A673 (cell line): ENCODE results near the gene ENTPD2. TPM values are rescaled to one million over a fixed set of nuclear protein-coding genes. Genes with fewer than 3 reads are reported as not detected.

Experiments
- BruUV-seq: library from RNA; stranded (reverse); fragments of 400-500 nt; replicated peaks from 2 replicates; lab custom pipeline; 2021; lab: Mats Ljungman, UMichigan
- CTCF ChIA-PET: fragments of 300-600 bp; sonication (Branson Sonifier 250); formaldehyde crosslinking; loops from one replicate; lab custom pipeline; 2022; ENCODE audit warnings: antibody characterized with exemption; lab: Charles Lee
- POLR2A ChIA-PET: fragments of 300-600 bp; sonication (Branson Sonifier 250); formaldehyde crosslinking; loops from one replicate; lab custom pipeline; 2022; ENCODE audit warnings: antibody characterized with exemption; ENCODE audit not compliant: low non-redundant PET; lab: Charles Lee
- DNase-seq: peaks from one replicate; pipeline ENCODE4 v3.0.0-alpha.2; 2015; ENCODE audit warnings: low spot score
- H3K27ac ChIP-seq: fragments of 200-600 bp; sonication (generic); 2 replicates; pipeline ENCODE4 v1.5.1; 2016; ENCODE audit warnings: mixed run types, low read depth, mild to moderate bottlenecking, mixed read lengths, antibody characterized with exemption, low read length; ENCODE audit not compliant: poor library complexity, severe bottlenecking
- H3K27me3 ChIP-seq: fragments of 200-600 bp; sonication (generic); replicated peaks from 2 replicates; pipeline ENCODE4 v1.6.1; 2017; ENCODE audit warnings: mixed run types, low read depth, mild to moderate bottlenecking, mixed read lengths, antibody characterized with exemption, low read length; ENCODE audit not compliant: insufficient read depth, poor library complexity
- H3K36me3 ChIP-seq: fragments of 200-600 bp; sonication (generic); 2 replicates; pipeline ENCODE4 v1.6.1; 2016; ENCODE audit warnings: mixed run types, mild to moderate bottlenecking, mixed read lengths, antibody characterized with exemption, low read length; ENCODE audit not compliant: insufficient read depth, poor library complexity, severe bottlenecking
- H3K4me1 ChIP-seq: fragments of 200-600 bp; sonication (generic); 2 replicates; pipeline ENCODE4 v1.6.1; 2017; ENCODE audit warnings: mixed run types, mild to moderate bottlenecking, mixed read lengths, antibody characterized with exemption, low read length; ENCODE audit not compliant: insufficient read depth, poor library complexity, severe bottlenecking
- H3K4me3 ChIP-seq: fragments of 200-600 bp; sonication (generic); 2 replicates; pipeline ENCODE4 v1.5.1; 2016; ENCODE audit warnings: low read depth, mixed run types, mild to moderate bottlenecking, mixed read lengths, low read length; ENCODE audit not compliant: poor library complexity, severe bottlenecking
- H3K9me3 ChIP-seq: fragments of 200-600 bp; sonication (generic); 2 replicates; pipeline ENCODE4 v1.6.1; 2016; ENCODE audit warnings: mixed run types, low read depth, mild to moderate bottlenecking, mixed read lengths, antibody characterized with exemption, low read length; ENCODE audit not compliant: poor library complexity, severe bottlenecking
- intact Hi-C: fragments of 100-400 bp; cut with micrococcal nuclease; formaldehyde crosslinking; loops from one replicate; pipeline ENCODE4 v1.10.0; 2022; ENCODE audit not compliant: unreplicated experiment
- total RNA-seq: library from RNA; stranded (reverse); gene quantifications from 2 replicates; pipeline ENCODE4 v1.2.3, GENCODE V29; 2021
- TF ChIP-seq, protein P1 (sequence below): fragments of 300-800, 200-600 bp; sonication (generic); conservative IDR thresholded peaks from 2 replicates; pipeline ENCODE4 v1.5.1; 2017; ENCODE audit warnings: low read depth, mild to moderate bottlenecking, antibody characterized with exemption, low read length, moderate library complexity, mixed read lengths

ENTPD2 gene
- total RNA-seq, 1 experiment from 2014 or later, result not detected

DNA sequence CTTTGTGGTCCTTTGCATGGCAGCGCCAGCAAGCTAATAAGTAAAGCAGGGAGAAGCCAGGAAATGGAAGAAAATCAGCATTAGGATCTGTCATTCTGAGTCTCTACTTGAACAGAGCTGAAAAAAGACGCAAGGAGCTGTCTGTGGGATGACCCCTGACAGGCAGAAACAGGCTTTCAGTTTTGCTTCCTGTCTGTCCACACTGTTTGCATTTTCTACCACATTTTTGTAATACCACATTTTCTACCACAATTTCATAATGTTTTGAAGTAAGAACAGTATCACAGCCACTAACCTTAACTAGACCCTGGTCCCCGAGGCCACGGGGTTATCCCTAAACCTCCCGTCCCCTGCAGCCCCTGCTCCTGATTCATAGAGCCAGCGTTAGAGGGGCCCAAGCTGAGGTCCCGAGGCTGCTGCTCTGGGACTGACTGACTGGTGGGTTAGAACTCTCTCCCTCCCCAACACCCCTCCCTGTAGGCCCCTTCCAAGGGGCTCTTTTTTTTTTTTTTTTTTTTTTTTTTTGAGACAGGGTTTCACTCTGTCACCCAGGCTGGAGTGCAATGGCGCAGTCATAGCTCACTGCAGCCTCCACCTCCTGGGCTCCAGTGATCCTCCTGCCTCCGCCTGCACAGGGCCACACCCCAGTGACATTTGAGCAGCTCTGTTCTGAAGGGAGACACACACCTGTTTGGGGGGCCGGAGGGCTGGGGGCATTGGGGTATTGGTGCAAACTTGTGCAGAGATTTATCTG, 53.5 kb downstream of the ENTPD2 start:
- intact Hi-C loops, result no loop called here
- peaks cover 13% of the 10 kb centered on the region for H3K4me1 ChIP-seq
- no peaks in the 10 kb centered on the region for H3K27me3 ChIP-seq
- TF ChIP-seq, protein P1, sequence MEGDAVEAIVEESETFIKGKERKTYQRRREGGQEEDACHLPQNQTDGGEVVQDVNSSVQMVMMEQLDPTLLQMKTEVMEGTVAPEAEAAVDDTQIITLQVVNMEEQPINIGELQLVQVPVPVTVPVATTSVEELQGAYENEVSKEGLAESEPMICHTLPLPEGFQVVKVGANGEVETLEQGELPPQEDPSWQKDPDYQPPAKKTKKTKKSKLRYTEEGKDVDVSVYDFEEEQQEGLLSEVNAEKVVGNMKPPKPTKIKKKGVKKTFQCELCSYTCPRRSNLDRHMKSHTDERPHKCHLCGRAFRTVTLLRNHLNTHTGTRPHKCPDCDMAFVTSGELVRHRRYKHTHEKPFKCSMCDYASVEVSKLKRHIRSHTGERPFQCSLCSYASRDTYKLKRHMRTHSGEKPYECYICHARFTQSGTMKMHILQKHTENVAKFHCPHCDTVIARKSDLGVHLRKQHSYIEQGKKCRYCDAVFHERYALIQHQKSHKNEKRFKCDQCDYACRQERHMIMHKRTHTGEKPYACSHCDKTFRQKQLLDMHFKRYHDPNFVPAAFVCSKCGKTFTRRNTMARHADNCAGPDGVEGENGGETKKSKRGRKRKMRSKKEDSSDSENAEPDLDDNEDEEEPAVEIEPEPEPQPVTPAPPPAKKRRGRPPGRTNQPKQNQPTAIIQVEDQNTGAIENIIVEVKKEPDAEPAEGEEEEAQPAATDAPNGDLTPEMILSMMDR, result no peak
- BruUV-seq, result no TSS peak
- no peak for DNase-seq
- ChIA-PET CTCF (no interaction called here), POLR2A (no interaction called here)
- H3K4me3 ChIP-seq, result no peak overlapping the region
- no peak overlapping the region for H3K27ac ChIP-seq
- H3K9me3 ChIP-seq, result no peaks in the 10 kb centered on the region
- H3K36me3 ChIP-seq, result no peaks in the 10 kb centered on the region

Other genes starting within 250 kb of the ENTPD2 start
- gene RABL6, start 246.1 kb downstream of the ENTPD2 start, total RNA-seq, result 208 and 210 TPM in 2 replicates
- gene AJM1, start 211.6 kb downstream of the ENTPD2 start, total RNA-seq, result 1.8 and 2.0 TPM in 2 replicates
- 94.7 and 109 TPM in 2 replicates for gene PHPT1, start 204.7 kb downstream of the ENTPD2 start, total RNA-seq
- 7.9 and 10.1 TPM in 2 replicates for gene MAMDC4, start 201.7 kb downstream of the ENTPD2 start, total RNA-seq
- gene EDF1, start 187.8 kb downstream of the ENTPD2 start, total RNA-seq, result 321 and 330 TPM in 2 replicates
- gene TRAF2, start 167.5 kb downstream of the ENTPD2 start, total RNA-seq, result 29.2 and 33.2 TPM in 2 replicates
- 76.7 and 81.8 TPM in 2 replicates for gene FBXW5, start 109.3 kb downstream of the ENTPD2 start, total RNA-seq
- gene C8G, start 108.8 kb downstream of the ENTPD2 start, total RNA-seq, result 0.74 and 0.75 TPM in 2 replicates
- gene LCN12, start 101.8 kb downstream of the ENTPD2 start, total RNA-seq, result 1.1 TPM in 1 of 2 replicates, not detected in the other
- gene PTGDS, start 76.6 kb downstream of the ENTPD2 start, total RNA-seq, result not detected in 2 replicates
- not detected in 2 replicates for gene LCNL1, start 71.1 kb downstream of the ENTPD2 start, total RNA-seq
- 91.5 and 99.5 TPM in 2 replicates for gene PAXX, start 61.6 kb downstream of the ENTPD2 start, total RNA-seq
- not detected in 2 replicates for gene CLIC3, start 57.5 kb downstream of the ENTPD2 start, total RNA-seq
- gene ABCA2, start 25.8 kb downstream of the ENTPD2 start, total RNA-seq, result 27.8 and 38.9 TPM in 2 replicates
- not detected in 2 replicates for gene FUT7, start 22.0 kb downstream of the ENTPD2 start, total RNA-seq
- gene NPDC1, start 7.9 kb downstream of the ENTPD2 start, total RNA-seq, result 73.9 and 81.4 TPM in 2 replicates
- gene SAPCD2, start 16.5 kb upstream of the ENTPD2 start, total RNA-seq, result 30.6 and 33.7 TPM in 2 replicates
- gene UAP1L1, start 23.5 kb upstream of the ENTPD2 start, total RNA-seq, result 11.2 and 13.0 TPM in 2 replicates
- gene MAN1B1, start 32.9 kb upstream of the ENTPD2 start, total RNA-seq, result 48.6 and 54.9 TPM in 2 replicates
- 120 and 122 TPM in 2 replicates for gene DPP7, start 60.7 kb upstream of the ENTPD2 start, total RNA-seq
- 0.17 and 0.52 TPM in 2 replicates for gene GRIN1, start 85.1 kb upstream of the ENTPD2 start, total RNA-seq
- gene LRRC26, start 116.0 kb upstream of the ENTPD2 start, total RNA-seq, result not detected in 2 replicates
- gene TMEM210, start 118.0 kb upstream of the ENTPD2 start, total RNA-seq, result not detected in 2 replicates
- gene ANAPC2, start 134.5 kb upstream of the ENTPD2 start, total RNA-seq, result 49.6 and 54.1 TPM in 2 replicates
- 86.8 and 87.3 TPM in 2 replicates for gene SSNA1, start 134.6 kb upstream of the ENTPD2 start, total RNA-seq
- 23.0 and 25.7 TPM in 2 replicates for gene TPRN, start 146.7 kb upstream of the ENTPD2 start, total RNA-seq
- gene TMEM203, start 151.6 kb upstream of the ENTPD2 start, total RNA-seq, result 37.5 and 41.8 TPM in 2 replicates
- 40.2 and 41.5 TPM in 2 replicates for gene NDOR1, start 151.6 kb upstream of the ENTPD2 start, total RNA-seq
- gene RNF208, start 168.2 kb upstream of the ENTPD2 start, total RNA-seq, result 13.7 and 20.2 TPM in 2 replicates
- 0.37 TPM in 1 of 2 replicates, not detected in the other for gene CYSRT1, start 171.1 kb upstream of the ENTPD2 start, total RNA-seq
- gene RNF224, start 173.4 kb upstream of the ENTPD2 start, total RNA-seq, result 0.17 TPM in 1 of 2 replicates, not detected in the other
- gene SLC34A3, start 176.8 kb upstream of the ENTPD2 start, total RNA-seq, result not detected in 2 replicates
- 645 and 714 TPM in 2 replicates for gene TUBB4B, start 187.2 kb upstream of the ENTPD2 start, total RNA-seq
- 0.35 TPM in 1 of 2 replicates, not detected in the other for gene STPG3, start 197.2 kb upstream of the ENTPD2 start, total RNA-seq
- gene NELFB, start 201.3 kb upstream of the ENTPD2 start, total RNA-seq, result 72.6 and 78.1 TPM in 2 replicates
- 0.82 and 1.4 TPM in 2 replicates for gene TOR4A, start 223.7 kb upstream of the ENTPD2 start, total RNA-seq
- gene NRARP, start 248.2 kb upstream of the ENTPD2 start, total RNA-seq, result 7.4 and 8.9 TPM in 2 replicates